ENCODE results near the gene IDH3G.

- TF ChIP-seq CTCF (optimal IDR thresholded peaks at IDR 0.05 in 1 of 3, IDR thresholded peaks at IDR 0.05 in 1 of 3, conservative IDR thresholded peaks at IDR 0.05 in 1 of 3; ENCODE audit: extremely low read depth in 1 of 3, insufficient read depth in 2 of 3, low read length in 3 of 3) (no peak), EZH2 (IDR thresholded peaks at IDR 0.05; ENCODE audit: low read length) (no peak)
These were observed 21.0 kb downstream of the IDH3G start for GRCh38 chrX:153773218-153773611.
